GM19324 (cell line): ENCODE measurements around the gene NDUFC1.

Experiments used
- ATAC-seq: cut with Tn5 transposase; IDR thresholded peaks from one replicate; pipeline ENCODE4 v1.9.1; 2021; ENCODE audit warnings: mild to moderate bottlenecking, moderate library complexity; ENCODE audit not compliant: unreplicated experiment, low FRiP score

NDUFC1 gene

DNA sequence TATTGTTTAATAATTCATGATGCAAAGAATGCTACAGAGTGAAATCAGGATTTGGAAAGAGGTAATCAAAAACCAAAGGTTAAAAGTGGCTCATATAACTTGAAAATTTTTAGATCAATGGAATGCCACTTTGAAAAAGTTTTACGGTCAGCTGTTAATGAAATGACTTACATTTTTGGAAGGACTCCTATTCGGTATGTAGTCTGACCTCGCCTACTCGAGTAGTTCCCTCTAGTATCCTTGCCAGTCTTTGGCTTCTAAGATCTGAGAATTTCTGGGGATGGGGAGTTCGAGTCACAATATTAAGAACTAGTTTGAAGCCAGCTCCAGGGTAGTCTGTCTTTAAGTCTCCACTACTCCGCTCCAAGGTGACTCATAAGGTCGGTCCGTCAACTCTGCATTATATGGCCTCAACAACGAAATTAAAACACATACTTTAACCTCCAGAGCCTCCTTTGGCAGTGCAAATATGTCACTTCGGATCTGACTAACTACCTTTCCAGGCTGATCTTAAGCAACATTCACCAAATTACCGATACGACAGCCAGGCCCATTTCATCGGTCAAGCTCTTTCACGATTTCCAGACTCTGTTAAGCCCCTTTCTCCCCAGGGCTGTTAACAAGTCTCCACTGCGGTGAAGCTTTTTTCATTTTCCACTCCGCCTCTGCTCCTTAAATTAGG is 1.7 kb downstream of the NDUFC1 start:
- ATAC-seq: peak; percentile 8

DNA sequence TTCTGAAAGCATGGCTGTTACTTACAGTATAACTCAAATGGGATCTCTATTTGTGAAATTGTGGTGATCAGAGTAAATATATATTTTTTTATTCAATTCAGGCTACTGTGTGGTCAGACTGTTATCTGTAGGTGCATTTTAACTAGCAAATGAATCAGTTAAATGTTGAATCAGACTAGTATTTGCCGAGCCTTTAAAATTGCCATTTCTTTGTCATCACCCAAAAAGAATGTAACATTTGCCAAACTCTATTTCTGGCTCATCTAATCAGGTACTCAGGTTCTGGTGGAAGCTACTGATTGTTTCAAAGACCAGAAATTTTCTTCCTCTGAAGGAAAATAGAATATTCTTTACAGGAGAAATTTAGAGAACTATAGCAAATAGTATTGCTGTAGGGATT is 2.7 kb downstream of the NDUFC1 start:
- no peak for ATAC-seq

DNA sequence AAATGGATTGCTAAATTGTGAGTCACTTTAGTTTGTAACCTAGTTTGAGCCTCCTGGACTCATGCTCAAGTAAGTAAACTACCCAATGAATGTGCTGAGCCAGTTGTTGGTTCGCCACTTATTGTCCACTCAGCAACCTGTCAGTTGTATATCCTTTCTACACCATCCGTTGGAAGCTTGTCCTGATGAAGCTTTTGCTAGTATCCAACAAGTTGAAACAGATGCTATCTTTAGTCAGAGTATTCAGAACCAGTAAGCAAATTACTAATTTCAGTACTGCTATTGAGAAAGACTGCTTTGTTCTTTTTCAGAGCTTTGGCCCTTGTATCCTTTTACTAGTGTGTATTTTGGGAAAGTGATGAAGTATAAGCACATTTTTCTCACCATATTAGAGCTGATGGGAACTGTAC is 5.3 kb downstream of the NDUFC1 start:
- ATAC-seq: no peak

DNA sequence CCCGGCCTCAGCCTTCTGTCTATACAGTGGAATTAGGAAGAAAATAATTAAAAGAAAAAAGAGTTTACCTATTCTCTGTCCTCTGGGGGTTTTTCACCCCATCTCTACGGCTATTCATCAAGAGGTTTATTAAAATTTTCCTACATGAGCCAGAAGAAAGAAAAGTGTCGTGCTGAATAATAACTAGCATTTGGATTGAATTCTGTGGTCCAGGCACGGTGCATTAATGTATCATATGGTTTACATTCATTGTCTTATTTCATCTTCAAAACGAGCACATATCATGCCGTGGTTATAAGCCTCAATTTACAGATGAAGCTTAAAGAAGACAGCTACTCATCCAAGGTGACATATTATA is 6.4 kb downstream of the NDUFC1 start:
- ATAC-seq: no peak

DNA sequence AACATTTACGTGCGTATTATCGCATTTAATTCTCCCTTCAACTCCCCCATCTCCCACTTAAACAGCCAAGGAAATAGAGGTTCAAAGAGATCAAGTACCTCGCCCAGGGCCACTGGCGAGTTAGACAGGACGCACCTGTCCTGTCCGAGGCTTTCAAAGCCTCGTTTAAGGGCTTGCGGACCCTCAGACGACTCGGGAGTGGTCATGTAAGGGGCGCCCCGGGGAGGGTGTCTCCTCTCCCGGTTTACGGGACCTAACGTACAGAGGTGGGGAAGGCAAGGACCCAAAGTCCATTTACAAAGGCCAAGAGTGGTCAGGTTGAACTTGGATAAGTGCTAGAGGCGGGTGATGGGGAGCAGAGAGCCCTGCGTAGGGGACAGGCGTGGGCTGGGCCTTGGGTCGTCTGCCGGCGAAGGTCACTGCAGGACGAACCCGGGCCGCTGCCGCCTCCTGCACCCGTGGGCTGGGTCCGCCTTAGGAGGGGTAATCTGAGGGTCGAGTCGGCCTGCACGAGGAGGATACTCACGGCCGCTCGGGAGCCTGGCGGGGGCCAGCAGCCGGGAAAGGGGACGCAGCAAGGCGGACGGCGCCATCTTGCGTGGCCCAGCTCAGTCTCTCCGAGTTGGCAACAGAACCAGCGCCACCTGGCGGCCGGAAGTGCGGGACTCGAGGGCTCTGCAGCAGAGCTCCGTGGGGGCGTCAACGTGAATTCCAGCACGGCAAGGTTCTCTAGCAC is 6.9 kb downstream of the NDUFC1 start:
- peak; percentile 96 for ATAC-seq

DNA sequence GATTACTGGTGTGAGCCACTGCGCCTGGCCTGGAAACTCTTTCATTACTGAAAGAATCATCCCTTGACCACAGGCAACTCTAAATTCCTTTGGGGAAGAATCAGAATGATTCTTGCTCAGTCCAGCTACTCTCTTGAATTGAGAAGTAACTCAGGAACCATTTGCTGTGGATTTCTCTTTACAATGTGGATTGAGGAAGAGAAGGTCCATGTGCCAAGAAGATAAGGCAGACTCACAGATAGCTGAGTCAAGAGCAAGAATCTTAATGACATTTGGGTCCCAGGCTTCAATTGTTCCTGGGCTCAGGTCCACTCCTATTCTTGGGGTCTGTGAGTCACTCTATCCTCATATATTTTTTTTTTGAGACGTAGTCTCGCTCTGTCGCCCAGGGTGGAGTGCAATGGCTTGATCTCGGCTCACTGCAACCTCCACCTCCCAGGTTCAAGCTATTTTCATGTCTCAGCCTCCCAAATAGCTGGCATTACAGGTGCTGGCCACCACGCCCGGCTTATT is 16.0 kb downstream of the NDUFC1 start:
- no peak for ATAC-seq

DNA sequence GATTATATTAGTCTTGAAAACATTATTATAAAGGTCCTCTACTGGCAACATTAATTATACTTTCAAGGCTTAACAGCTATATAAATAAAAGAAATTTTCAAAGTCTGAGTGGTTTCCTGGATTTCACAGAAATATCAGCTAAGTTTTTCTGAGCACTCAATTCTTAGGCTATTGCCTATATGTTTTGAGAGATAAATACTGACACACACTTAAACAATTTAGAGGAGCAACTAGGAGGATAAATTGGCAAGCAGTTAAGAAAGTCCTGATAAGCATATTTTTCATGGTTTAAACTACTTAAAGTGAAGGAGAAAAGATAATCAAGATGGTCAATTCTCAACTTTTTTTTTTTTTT is 19.6 kb downstream of the NDUFC1 start:
- no peak for ATAC-seq

DNA sequence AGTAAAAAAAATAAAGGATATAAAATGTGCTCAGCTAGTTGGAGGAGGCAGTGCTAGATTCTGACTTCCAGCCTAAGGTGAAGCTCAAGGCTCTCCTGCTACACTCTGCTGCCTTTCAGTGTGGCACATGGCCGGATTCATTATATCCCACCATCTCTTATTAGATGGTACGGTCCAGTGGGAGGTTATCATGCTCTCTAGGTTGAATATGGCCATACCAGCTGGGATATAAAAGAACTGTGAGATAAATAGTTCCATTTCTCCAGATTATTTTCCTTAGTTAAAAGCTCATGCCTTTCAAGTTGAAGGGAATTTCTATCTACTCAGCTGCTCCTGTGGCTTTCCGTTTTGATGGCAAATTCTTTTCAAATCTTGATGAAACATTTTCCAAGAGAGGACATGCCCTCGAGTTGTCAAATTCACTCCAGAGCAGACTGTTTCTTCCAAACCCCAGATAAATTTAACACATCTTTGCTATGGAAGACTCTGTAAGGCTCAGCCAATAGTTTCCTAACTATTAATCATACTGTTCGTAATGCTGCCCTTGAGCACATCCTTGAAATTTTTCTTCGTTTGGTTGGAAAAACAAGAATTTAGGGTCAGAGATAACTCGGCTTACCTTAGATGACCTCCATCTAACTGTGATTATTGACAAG is 20.1 kb downstream of the NDUFC1 start:
- ATAC-seq: no peak

DNA sequence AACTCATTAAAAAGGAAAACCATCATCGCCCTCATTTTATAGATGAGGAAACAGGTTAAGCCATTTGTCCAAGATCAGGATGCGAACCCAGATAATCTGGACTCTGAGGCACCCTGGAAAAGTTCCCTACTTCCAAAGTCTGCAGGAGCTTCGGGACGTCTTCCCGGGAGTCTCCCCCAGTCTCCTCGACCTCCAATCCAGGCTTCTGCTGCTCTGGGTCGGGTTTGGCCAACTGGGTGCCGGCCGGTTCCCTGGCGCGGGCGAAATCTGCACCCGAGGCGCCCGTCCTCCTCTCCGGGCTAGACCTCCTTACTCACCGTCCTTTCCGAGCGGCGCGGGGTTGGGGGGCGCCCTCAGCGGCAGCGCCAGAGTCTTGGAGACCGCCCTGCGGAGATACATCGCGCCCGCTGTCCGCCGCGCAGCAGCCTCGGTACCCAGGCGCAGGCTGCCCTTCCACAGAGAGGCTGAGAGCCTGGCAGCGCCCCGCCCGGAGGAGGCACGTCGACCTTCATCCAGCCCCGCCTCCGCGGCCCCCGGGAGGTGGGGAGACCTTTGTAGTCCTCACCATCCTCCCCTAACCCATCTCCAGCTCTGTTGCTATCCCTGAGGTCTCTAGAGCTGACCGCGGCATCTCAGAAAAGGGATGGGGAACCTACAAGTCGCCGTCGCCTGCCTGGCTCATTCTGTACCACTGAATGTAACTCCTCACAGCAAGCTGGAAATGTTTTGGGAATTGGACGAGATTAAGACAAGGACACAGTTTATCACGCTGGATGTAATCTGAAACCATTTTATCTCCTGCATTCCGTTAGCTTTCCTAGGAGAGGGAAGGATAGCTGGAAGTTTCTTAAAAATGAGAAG is 22.3 kb downstream of the NDUFC1 start, which contains the start of gene MGARP:
Gene MGARP (minus strand): TSS at position 466 of the 861 bp plus-strand sequence. CDS start 67 bp downstream, at position 399.
- no peak for ATAC-seq

DNA sequence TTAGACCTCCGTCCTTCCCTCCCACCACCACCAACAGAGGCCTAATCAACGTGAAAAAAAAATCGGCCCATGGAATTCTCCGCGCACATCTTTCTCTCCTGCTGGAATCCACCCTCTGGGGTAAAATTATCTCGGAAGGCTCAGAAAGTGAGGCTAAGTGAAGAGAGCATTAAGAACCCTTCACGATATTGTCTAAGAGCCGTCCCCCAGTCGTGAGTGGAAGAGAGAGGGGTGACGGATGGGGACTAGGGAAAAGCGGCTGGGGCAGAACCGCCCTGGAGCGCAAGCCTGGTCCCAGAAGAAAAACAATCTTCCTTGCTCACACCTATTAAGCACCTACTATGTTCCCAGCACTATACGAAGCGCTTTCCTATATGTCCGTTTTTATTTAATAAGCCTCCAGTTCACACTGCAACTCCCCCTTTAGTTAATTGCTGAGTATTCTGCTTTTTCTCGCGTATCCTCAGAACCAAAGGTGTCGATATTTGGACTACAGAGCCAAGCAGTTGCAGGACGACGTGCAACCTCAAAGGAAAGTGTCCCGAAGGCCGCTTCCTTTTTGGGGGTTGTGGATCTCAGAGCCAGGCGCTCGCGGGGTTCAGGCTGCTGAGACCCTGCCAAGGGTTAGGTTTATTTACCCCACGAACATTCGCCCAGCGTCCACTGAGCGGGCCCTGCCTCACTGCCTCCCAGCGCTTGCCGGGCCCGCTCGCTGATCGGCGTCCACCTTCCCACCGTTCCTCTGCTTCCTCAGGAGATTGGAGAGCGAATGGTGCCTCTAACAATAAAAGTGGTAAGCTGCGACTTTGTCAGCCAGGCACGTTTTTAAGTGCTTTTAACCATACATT is 23.1 kb downstream of the NDUFC1 start:
- ATAC-seq: no peak

DNA sequence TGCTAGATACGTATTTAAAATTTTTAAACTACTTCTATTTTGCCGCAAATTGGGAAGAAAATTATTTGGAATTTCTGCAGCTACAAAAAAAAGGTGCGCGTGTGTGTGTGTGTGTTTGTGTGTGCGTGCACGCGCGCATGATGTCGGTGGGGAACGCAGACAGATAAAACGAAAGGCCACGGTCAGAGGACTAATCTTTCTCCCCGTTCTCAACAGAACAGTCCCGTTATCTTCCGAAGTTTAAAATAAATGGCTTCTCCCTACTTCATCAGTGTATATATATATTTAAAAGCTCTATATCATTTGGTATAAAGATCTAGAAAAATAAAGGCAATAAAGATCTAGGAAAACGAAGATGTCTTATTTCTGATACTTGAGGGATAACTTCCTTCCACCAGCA is 23.8 kb downstream of the NDUFC1 start:
- no peak for ATAC-seq

DNA sequence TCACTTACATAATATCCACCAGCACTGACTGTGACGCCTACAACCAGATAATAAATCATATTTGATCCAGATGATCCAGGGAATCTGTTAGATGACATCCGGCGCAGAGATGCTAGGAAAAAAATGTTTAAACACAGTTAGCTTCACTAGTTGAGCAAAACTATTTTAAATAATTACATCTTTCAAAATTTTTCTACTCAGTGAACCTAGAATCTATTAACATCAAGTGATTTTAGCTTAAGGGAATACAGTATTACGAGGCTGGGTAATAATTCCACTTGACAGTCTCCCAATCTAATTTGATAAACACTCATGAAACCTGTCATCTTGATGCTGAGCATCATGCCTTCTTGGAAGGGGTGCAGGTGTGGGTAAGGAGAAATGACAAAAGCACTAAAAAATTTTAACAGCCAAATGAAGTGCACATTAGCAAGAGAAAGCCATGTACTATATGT is 27.0 kb downstream of the NDUFC1 start:
- no peak for ATAC-seq

DNA sequence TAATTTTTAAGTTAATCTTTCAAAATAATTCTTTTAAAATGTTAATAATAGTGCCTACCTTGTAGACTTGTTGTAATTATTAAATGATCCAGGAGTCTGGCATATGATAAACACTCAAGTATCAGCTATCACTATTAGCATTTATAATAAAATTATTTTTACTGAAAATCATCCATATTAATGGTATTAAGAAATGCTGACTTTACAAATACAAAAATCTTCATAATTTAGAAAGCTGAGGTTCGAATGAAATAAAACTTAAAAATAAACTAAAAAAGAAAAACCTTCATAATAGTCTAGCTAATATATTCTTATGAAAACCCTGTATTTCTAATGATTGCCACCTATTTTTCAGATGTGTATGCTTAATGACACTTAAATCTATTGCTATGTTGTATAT is 27.5 kb downstream of the NDUFC1 start:
- no peak for ATAC-seq

DNA sequence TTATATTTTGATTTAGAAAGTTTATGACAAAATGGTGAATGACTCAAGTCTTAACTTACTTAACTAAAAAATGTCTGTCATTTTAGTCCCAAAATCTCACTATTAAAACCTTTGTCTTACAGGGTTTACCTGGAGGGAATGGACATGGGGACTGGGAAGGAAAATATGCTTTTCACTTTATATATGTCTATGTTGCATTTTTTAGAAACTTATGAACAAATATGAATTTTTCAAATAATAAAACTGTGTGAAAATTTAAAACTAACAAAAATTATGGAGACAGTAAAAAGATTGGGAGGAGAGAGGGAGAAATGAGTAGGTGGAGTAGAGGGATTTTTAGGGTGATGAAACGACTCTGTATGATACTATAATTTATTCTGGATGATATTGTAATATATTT is 28.4 kb downstream of the NDUFC1 start:
- no peak for ATAC-seq

DNA sequence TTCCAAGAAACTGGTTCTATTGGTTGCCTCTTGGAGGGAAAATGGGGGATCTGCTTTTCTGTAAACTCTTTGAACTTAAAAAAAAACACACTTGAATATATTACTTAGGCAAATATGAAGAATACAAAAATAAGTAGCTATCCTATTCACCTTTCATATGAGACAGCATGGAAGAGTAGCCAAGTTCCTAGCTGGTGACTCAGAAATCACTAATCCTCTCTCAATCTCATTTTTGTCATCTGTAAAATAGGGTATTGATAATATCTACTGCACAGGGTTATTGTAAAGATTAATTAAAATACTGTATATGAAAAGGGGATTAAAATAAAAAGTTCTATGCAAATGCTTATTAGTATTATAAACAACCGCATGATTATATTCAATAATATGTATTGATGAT is 35.0 kb downstream of the NDUFC1 start:
- ATAC-seq: no peak

DNA sequence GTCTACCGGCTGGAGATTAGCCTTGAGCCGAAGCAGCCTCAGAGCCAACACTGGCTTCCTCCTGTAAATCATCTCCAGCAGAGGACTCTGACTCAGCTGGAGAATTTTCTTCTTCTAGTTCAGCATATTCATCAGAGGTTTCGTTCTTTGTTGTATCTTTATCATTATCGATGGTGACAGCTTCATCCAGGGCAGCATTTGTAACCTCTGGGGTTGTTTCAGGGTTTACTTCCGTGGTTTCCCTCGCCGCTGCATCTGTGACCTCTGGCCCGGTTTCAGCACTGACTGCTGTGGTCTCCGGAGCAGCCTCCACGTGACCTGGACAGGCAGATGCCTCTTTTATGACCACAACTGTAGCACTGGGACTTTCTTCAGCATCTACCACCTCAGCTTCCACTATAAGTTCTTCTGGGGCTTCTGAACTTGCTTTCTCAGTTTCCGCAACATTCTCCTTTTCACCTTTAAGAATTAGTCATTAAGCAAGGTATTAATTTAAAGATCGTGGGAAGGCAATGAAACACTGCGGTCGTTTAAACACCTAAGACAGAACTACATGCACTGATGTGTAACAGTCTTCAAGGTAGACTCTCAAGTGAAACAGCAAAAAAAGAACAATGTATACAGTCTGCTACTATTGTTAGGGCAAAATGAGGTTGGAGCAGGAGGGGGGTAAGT is 35.6 kb downstream of the NDUFC1 start:
- peak; percentile 99 for ATAC-seq

DNA sequence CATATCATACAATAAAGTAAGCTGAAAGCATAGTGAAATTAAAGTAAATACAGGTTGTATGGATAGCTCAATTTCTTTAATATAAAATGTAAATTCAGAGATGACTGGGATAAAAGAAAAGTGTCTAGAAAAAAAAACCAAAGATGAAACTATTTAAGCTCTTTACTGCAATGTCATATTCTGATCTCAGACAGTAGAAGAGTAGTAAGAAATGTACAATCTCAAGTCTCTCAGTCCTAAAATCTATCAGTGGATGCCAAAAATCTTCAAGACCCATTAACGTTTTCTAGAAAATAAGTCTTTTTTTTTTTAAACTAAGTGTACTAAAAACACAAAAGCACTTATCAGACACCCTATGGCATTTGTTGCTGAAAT is 36.1 kb downstream of the NDUFC1 start:
- ATAC-seq: no peak

DNA sequence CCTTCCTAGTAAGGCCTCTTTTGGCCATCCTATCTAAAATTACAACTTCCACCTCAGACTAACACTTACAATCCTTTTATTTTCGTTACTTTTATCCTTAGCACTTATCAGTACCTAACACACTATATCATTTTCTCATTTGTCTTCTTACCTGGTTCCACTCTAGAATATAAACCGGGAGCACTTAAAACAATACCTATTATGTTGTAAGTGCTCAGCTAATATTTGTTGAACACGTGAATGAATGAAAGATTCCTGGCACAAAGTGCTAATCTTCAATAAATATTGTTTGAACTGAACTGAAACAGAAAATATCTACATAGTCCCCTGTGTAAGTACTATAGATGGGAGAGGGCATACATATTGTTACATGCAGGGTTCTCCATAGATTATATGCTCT is 36.6 kb downstream of the NDUFC1 start:
- no peak for ATAC-seq

DNA sequence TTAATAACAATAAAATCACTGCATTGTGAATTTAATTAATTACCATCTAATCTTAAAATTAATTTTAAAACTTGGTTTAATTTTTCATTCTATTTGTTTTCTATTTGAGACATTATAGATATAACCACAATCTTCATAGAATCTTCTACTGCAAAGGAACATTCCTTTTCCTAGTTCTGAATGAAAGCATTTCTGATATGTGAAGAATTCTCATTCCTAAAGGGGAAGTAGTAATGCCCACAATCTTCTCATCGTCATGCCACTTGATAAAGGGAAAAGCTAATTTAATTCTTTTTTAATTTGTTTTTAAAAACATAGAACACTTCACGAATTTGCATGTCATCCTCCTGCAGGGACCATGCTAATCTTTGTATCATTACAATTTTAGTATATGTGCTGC is 45.9 kb downstream of the NDUFC1 start:
- no peak for ATAC-seq
